GM10248 (cell line): ENCODE results near the gene PANK4.

ENCODE experiments used
- CTCF ChIA-PET: fragments of 300-600 bp; sonication (Branson Sonifier 250); formaldehyde crosslinking; extraction: SDS; loops from one replicate; lab custom pipeline; 2021; ENCODE audit warnings: antibody characterized with exemption; lab: Yijun Ruan, JAX
- POLR2A ChIA-PET: fragments of 350-650 bp; sonication (Branson Sonifier 250); formaldehyde crosslinking; extraction: SDS; loops from one replicate; lab custom pipeline; 2020; ENCODE audit warnings: antibody characterized with exemption; lab: Yijun Ruan, JAX
- DNase-seq: peaks from one replicate; pipeline ENCODE4 v3.0.0; 2012; ENCODE audit errors: extremely low spot score
- CTCF ChIP-seq: IDR thresholded peaks from 2 replicates; pipeline ENCODE4 v1.5.1; 2012; ENCODE audit warnings: mild to moderate bottlenecking, low read depth; ENCODE audit errors: extremely low read depth, missing control alignments, control extremely low read depth

PANK4 gene

GRCh38 chr1:2483026-2483425 is 43.4 kb downstream of the PANK4 start:
- ChIA-PET POLR2A (no interaction called here), CTCF (no interaction called here)
- no peak for DNase-seq
- TF ChIP-seq CTCF = no peak

GRCh38 chr1:2482588-2482987 is 43.8 kb downstream of the PANK4 start:
- no peak for TF ChIP-seq CTCF
- ChIA-PET POLR2A (no interaction called here), CTCF (no interaction called here)
- DNase-seq = no peak

- TF ChIP-seq CTCF = no peak
- no peak for DNase-seq
- POLR2A ChIA-PET = no interaction called here
- CTCF ChIA-PET = no interaction called here
Measured at GRCh38 chr1:2481885-2482284, 44.5 kb downstream of the PANK4 start.

GRCh38 chr1:2480986-2481364 is 45.4 kb downstream of the PANK4 start:
- no peak for DNase-seq
- no peak for TF ChIP-seq CTCF
- ChIA-PET POLR2A (no interaction called here), CTCF (no interaction called here)

- CTCF ChIA-PET = no interaction called here
- POLR2A ChIA-PET = no interaction called here
Measured at GRCh38 chr1:2480236-2480985, 46.0 kb downstream of the PANK4 start.

GRCh38 chr1:2479618-2480017 is 46.8 kb downstream of the PANK4 start:
- no peak for DNase-seq
- POLR2A ChIA-PET = no interaction called here

More at GRCh38 chr1:2480236-2480985, 46.0 kb downstream of the PANK4 start:
- no peak for TF ChIP-seq CTCF
- DNase-seq = no peak

More at GRCh38 chr1:2479618-2480017, 46.8 kb downstream of the PANK4 start:
- TF ChIP-seq CTCF = no peak
- CTCF ChIA-PET = no interaction called here
